Measurements from ENCODE around the gene PPM1D.
"Not testable (repeated sequence)": the region's sequence is repeated elsewhere in the genome, so short reads cannot be mapped to it uniquely, and the experiment has no call there.

PPM1D gene

DNA sequence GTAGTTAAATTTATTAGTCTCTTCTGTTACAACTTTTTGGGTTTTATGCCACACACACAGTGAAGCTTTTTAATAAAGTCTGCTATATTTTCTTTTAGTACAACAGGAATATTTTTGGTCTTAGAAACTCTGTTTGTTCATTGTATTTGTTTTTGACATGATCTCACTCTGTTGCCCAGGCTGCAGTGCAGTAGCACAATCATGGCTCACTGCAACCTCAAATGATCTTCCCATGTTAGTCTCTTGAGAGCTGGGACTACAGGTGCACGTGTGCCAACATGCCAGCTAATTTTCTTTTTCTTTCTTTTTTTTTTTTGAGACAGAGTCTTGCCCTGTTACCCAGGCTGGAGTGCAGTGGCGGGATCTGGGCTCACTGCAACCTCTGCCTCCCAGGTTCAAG is 27.1 kb downstream of the PPM1D start:
- no peak for DNase-seq

DNA sequence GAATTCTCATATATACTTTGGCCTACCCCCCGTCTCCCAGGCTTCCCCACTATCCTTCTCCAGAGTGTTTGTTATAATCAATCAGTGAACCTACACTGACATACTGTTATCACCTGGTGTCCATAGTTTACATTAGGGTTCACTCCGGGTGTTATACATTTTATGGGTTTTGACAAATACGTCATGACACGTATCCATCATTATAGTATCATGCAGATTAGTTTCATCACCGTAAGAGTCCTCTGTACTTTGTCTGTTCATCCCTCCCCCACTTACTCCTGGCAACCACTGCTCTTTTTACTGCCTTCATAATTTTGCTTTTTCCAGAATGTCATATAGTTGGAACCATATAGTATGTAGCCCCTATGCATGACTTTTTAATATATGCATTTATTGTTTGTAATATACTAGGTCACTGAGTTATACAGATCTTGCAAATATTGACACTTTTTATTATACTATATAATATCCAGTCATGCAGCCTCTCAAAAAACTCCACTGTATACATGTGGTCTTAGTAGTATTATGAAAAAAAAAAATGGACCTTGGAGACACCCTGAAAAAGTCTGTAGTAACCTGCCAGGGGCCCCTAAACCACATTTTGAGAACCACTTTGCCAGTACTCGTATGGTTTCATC is 28.4 kb downstream of the PPM1D start:
- no peak for DNase-seq

DNA sequence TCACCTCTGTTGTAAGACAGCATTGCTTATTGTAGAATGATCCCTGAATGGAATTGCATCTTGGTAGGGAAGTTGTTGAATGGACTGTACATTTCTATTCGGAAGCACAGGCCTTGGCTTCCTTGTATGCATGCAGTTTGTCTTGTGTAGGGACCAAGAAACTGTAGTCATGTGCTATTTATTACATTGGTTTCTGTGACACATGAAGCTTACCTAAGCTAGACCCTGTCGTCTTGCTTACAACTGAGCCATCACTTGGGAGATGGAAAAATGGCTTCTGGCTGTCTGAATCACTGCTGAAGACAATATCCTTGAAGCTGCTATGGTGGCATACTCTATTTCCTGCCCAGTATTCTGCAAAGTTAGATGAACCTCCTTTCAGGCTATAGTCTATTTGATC is 29.1 kb downstream of the PPM1D start:
- no peak for DNase-seq

DNA sequence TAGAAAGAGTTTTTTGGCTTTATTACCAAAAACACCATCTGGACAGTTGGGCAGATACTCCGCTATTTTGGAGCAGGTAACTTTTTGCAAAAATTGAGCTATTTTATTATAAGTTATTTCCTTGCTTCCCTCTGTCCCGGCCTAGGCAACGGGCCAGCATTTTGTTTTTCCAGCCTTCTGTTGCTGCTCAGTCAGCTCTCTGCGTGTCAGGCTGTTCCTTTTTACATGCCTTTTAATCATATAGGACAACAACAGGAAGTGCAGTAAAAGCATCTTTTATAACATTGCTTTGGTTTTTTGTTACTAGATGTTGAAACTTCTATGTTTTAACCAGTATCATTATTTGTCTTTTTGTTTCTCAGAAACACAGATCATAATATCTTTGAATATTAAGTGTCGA is 30.4 kb downstream of the PPM1D start:
- DNase-seq: no peak

DNA sequence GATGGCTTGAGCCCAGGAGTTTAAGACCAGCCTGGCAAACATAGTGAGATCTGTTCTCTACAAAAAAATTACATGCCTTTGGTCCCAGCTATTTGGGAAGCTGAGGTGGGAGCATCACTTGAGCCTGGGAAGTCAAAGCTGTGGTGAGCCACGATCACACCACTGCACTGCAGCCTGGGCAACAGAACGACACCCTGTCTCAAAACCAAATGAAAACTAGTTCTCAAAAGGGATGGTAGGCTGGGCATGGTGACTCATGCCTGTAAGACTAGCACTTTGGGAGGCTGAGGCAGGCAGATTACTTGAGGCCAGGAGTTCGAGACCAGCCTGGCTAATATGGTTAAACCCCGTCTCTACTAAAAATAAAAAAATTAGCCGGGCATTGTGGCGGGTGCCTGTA is 31.1 kb downstream of the PPM1D start:
- no peak for DNase-seq

DNA sequence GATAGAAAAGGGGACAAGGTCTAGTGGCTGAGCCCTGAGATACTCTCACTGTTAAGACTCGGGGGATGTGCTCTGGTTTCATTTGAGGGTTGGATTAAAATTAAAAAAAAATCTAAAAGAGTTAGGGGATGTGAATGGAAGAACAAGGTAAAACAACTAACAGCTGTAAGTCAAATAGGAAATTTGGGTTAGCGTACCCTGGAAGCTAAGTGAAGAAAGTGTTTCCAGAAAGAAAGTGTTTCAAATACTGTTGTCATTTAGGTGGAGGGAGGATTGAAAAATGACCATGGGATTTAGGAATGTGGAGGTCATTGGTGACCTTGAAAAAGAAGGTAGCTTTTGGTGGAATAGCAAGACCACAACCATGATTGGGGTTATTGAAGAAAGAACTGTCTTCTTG is 37.7 kb downstream of the PPM1D start:
- no peak for DNase-seq

DNA sequence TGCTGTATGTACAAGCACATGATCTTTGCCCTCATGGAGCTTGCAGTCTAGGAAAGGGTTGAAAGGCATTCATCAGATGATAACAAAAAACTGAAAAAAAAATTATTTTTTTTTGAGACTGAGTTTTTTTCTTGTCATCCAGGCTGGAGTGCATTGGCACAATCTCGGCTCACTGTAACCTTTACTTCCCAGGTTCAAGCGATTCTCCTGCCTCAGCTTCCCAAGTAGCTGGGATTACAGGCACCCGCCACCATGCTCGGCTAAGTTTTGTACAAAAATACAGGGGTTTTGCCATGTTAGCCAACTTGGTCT is 39.0 kb downstream of the PPM1D start:
- DNase-seq: no peak

DNA sequence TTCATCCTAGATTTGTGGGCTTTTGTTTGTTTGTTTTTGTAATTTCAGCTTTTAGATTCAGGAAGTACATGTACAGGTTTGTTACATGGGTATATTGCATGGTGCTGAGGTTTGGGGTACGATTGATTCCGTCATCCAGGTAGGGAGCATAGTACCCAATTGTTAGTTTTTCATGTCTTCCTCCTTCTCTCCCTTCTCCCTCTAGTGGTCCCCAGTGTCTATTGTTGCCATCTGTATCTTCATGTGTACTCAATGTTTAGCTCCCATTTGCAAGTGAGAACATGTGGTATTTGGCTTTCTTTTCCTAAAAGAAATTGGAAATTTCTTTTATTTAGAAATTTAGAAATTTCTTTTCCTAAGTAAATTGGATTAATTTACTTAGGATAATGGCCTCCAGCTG is 40.5 kb downstream of the PPM1D start:
- DNase-seq: no peak

DNA sequence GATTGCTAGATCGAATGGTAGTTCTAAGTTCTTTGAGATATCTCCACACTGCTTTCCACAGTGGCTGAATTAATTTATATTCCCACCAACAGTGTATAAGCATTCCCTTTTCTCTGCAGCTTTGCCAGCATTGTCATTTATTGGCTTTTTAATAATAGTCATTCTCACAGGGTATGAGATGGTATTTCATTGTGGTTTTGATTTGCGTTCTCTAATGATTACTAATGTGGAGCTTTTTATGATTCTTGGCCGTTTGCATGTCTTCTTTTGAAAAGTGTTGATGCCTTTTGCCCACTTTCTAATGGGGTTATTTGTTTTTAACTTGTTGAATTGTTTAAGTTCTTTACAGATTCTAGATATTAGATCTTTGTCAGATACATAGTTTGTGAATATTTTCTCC is 41.1 kb downstream of the PPM1D start:
- no peak for DNase-seq

DNA sequence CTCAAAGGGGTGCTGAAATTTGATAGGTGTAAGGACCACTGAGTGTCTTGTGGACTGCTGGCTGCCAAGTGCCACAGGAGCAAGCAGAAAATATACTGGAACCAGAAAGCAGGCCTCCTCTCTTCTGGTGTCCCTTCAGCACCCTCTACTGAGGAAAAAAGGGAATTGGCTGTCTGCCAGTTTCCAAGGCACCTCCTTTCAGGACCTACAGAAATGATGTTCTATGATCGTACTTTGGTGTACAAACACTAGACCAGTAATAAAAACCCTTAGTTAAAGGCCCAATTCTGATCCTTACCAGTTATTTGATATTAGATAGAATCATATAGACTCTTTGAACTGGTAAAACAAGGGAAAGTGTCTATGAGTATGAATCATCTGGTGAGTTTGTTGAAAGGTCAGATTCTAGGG is 41.8 kb downstream of the PPM1D start:
- peak; percentile 53 for DNase-seq

DNA sequence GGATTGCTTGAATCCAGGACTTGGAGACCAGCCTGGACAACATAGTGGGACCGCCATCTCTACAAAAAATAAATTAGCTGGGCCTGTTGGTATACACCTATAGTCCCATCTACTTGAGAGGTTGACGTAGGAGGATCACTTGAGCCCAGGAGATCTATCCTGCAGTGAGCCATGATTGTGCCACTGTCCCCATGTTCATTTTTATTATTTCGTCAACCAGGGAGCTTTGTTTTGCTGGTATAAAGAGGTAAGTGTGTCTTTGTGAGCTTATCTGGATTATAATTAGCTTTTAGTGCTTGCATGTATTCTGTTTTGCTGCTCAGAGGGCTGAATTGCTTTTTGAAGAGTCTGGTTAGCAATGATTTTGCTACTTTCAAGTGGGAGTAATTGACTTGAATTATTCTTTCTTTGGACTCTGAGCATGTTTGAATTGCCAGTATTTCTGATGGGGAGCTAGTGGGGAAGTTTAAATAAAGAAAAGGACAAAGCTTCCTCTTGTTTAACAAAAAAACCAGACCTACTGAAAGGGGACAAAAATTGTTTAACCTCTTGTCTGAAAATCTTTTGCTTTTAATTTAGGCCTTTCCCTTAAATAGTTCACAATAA is 46.0 kb downstream of the PPM1D start:
- no peak for DNase-seq

DNA sequence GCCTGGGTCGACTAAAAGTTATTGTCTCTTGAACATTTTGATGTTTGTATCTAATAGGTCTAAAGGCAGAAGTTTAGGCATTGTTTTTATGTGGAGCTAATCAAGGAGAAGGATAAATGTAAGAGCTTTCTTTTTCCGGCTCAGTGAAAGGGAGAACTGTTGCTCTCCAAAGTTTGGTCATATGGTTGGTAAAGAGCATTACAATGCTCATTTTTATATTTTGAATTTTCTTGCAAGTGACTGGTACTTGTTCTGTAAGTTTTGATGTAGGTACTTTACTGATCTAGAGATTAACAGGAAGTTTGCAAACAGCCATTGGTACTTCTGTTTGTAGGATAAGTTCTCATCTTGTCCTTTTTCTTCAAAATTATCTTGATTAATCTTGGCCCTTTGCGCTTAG is 46.7 kb downstream of the PPM1D start:
- no peak for DNase-seq

DNA sequence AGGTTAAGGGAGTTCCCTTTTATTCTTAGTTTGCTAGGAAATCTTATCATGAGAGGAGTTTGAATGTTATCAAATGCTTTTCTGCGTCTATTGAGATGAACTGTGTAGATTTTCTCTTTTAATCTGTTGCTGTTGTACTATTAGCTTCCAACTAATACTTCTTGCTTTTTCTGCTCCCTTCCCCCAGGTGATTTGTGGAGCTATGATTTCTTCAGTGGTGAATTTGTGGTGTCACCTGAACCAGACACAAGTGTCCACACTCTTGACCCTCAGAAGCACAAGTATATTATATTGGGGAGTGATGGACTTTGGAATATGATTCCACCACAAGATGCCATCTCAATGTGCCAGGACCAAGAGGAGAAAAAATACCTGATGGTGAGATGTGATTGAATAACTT is 47.7 kb downstream of the PPM1D start:
- no peak for DNase-seq

DNA sequence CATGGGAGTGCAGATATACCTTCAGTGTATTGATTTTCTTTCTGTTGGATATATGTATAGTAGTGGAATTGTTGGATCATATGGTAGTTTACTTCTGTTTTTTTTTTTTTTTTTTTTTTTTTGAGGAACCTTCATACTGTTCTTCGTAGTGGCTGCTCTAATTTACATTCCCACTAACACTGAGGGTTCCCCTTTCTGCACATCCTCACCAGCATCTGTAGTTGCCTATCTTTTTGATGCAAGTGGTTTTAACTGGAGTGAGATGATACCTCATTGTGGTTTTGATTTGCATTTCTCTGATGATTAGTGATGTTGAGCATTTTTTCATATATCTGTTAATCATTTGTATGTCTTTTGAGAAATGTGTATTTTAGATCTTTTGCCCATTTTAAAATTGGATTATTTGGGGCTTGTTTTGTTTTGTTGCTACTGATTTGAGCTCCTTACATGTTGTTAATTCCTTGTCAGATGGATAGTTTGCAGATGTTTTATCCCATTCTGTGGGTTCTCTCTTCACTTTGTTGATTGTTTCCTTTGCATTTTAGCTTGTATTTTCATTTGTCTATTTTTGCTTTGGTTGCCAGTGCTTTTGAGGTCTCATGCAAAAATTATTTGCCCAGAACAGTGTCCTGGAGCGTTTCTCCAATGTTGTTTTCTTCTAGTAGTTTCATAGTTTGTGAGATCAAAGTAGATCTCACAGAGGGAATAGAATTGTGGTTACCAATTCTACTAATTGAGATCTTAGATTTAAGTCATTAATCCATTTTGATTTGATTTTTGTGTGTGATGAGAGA is 52.7 kb downstream of the PPM1D start:
- no peak for DNase-seq

DNA sequence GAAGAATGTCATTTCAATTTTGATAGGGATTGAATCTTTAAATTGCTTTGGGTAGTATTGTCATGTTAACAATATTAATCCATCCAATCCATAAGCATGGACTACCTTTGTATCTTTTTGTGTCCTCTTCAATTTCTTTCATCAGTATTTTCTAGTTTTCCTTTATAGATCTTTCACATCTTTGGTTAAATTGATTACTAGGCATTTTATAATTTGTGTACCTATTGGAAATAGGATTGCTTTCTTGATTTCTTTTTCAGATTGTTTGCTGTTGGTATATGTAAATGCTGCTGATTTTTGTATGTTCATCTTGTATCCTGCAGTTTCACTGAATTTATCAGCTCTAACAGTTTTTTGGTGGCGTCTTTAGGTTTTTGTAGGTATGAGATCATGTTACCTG is 53.6 kb downstream of the PPM1D start:
- no peak for DNase-seq

DNA sequence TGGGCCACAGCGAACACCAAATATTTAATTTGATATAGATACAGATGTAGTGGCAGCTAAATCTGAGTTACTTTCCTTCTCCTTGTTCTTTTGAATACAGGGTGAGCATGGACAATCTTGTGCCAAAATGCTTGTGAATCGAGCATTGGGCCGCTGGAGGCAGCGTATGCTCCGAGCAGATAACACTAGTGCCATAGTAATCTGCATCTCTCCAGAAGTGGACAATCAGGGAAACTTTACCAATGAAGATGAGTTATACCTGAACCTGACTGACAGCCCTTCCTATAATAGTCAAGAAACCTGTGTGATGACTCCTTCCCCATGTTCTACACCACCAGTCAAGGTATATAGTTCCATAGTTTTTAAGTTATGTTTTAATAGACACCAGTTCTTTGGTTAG is 56.5 kb downstream of the PPM1D start:
- DNase-seq: no peak

DNA sequence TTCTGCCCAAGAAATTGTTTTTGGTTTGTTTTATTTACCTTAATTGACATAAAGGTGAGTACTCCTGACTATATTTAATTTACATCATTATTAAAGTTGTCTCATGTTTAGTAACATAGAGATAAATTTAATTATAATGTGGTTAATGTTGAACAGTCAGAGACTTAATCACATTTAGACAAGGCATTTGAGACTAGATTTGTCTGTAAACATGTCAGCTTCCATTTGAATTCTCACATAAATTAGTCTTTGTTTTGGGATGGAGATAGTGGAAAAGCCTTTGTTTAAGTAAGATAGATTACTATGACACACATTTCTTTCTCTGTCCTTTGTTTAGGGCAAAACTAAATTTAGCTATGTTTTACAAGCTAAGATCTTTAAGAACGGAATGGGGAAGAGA is 59.2 kb downstream of the PPM1D start:
- no peak for DNase-seq

DNA sequence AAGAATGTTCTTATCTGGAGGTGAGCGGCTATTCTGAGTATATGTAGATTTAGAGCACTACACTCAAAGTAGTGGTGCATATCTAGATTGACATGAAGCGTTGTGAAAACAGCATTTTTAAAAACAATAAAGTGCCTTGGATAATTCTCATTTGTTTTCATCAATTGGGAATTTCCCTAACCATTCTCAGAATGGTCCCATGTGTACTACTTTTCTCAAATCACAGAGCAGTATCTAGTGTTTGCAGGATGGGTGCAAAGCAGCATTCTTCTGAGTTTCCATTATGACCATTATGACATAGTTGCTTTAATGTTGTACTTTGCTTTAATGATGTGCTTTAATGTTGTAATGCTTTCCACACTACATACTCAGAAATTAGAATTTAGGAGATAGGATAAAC is 61.5 kb downstream of the PPM1D start:
- DNase-seq: no peak

DNA sequence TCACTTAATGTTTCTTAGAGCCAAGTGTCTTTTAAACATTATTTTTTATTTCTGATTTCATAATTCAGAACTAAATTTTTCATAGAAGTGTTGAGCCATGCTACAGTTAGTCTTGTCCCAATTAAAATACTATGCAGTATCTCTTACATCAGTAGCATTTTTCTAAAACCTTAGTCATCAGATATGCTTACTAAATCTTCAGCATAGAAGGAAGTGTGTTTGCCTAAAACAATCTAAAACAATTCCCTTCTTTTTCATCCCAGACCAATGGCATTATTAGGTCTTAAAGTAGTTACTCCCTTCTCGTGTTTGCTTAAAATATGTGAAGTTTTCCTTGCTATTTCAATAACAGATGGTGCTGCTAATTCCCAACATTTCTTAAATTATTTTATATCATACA is 64.0 kb downstream of the PPM1D start:
- no peak for DNase-seq

DNA sequence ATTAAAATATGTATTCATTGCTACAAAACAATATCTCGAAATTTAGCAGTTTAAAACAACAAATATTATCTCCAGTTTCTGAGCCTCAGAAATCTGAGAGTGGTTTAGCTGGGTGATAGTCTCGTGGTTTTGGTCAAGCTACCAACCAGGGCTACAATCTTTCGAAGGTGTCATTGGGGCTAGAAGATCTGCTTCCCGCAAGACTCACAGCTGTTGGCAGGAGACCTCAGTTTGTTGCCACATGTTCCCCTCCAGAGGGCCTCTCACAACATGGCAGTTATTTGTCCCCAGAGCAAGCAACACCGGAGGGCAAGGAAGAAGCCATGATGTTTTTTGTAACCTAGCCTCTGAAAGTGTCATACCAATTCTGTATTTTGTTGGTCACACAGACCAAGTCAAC is 65.6 kb downstream of the PPM1D start:
- DNase-seq: no peak

DNA sequence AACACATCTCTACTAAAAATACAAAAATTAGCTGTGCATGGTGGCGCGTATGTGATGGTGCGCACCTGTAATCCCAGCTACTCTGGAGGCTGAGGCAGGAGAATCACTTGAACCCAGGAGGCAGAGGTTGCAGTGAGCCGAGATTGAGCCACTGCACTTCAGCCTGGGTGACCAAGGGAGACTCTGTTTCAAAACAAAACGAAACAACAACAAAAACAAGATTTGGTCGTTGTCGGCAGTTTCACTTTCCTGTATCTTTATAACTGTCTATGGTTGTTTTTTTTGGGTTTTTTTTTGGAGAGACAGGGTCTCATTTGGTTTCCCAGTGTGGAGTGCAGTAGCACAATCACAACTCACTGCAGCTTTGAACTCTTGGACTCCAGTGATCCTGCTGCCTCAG is 68.7 kb downstream of the PPM1D start:
- DNase-seq: not testable (repeated sequence)

DNA sequence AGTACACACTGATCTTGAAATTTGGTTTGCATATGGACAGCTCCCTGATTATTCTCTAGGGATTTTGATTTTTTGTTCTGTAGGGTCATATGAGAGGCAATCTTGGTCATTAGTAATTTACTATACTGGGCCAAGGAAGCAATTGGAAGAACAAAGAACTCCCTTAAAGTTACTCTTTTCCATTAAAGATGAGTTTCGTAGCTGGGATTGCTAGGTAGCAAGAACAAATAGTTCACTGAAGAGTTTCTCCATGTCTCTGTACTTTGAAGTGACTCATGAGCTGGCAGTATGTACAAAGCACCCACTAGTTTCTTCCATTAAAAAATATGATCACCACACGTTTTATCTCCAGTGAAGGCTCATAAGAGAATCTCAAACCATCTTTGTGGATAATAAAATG is 71.5 kb downstream of the PPM1D start:
- no peak for DNase-seq

DNA sequence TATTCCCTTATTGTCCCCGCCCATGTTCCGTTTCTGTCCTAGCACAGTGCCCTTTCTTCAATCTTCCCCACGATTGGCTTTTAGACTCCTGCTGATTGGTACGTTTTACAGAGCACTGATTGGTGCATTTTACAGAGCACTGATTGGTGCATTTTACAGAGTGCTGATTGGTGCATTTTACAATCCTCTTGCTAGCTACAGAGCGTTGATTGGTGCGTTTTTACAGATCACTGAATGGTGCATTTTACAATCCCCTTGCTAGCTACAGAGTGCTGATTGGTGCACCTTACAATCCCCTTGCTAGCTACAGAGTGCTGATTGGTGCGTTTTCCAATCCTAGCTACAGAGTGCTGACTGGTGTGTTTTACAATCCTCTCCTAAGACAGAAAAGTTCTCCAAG is 74.6 kb downstream of the PPM1D start:
- not testable (repeated sequence) for DNase-seq

DNA sequence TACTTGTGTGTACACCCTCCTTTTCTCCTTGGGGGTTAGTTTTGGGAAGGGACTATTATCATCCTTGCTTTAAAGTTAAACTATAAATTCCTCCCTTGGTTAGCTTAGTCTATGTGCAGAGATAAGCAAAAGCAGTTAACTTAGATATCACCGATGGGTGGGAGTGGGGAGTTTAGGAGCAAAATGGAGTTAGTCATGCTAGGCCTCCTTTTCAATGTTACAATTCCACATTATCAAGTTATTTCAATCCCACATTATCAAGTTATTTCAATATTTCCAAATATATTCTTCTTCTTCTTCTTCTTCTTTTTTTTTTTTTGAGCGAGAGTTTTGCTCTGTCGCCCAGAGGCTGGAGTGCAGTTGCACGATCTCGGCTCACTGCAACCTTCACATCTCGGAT is 76.0 kb downstream of the PPM1D start:
- no peak for DNase-seq
